ENCODE results near the gene PLA2G4E. TPM values are rescaled to one million over a fixed set of nuclear protein-coding genes. Genes with fewer than 3 reads are reported as not detected.

Gene PLA2G4E
- total RNA-seq, 1 experiment from 2014 or later: not detected

DNA sequence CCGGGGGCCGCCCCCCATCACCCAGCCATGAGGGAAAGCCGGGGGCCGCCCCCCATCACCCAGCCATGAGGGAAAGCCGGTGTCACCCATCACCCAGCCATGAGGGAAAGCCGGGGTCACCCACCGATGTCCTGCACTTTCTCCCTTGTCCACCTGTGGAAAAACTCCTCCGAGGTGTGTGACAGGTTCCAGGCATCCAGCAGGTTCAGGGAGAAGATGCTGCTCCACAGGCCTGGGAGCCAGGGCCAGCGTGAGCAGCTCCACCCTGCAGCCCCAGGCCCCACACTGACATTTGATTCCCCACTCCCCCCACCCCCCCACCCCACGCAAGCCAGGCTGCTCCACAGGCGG lies 32.9 kb downstream of the PLA2G4E start:
- no peaks in the 10 kb centered on the region for H4K20me1 ChIP-seq (ENCODE audit: insufficient read depth)
- no peaks in the 10 kb centered on the region for H3K9me2 ChIP-seq (ENCODE audit: insufficient read depth)
- CTCF ChIA-PET: interaction anchor here (1.4 kb wide), 1 partner anchor 69 kb away, joined by 3 read pairs; no protein-coding TSS in a partner anchor
- H3K36me3 ChIP-seq (ENCODE audit: low read depth): no peaks in the 10 kb centered on the region
- H3K9me3 ChIP-seq (ENCODE audit: insufficient read depth, low read depth): no peaks in the 10 kb centered on the region
- H3K4me2 ChIP-seq: no peak overlapping the region
- no peak overlapping the region for H3K4me3 ChIP-seq
- H3F3A ChIP-seq (ENCODE audit: insufficient read depth, low read depth): no peaks in the 10 kb centered on the region
- BruUV-seq (replicated peaks): no TSS peak
- POLR2A ChIA-PET (ENCODE audit: unreplicated experiment): no interaction called here
- H3K27ac ChIP-seq: no peak overlapping the region
- no peak for DNase-seq
- TF ChIP-seq EZH2 (IDR thresholded peaks at IDR 0.05; ENCODE audit: low read depth): no peak
- TF ChIP-seq, protein P1, sequence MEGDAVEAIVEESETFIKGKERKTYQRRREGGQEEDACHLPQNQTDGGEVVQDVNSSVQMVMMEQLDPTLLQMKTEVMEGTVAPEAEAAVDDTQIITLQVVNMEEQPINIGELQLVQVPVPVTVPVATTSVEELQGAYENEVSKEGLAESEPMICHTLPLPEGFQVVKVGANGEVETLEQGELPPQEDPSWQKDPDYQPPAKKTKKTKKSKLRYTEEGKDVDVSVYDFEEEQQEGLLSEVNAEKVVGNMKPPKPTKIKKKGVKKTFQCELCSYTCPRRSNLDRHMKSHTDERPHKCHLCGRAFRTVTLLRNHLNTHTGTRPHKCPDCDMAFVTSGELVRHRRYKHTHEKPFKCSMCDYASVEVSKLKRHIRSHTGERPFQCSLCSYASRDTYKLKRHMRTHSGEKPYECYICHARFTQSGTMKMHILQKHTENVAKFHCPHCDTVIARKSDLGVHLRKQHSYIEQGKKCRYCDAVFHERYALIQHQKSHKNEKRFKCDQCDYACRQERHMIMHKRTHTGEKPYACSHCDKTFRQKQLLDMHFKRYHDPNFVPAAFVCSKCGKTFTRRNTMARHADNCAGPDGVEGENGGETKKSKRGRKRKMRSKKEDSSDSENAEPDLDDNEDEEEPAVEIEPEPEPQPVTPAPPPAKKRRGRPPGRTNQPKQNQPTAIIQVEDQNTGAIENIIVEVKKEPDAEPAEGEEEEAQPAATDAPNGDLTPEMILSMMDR (conservative IDR thresholded peaks at IDR 0.05): no peak
- H3K79me2 ChIP-seq (ENCODE audit: low read depth): no peaks in the 10 kb centered on the region
- H3K27me3 ChIP-seq (ENCODE audit: insufficient read depth, low read depth): no peaks in the 10 kb centered on the region
- intact Hi-C loops (cut with micrococcal nuclease; ENCODE audit: unreplicated experiment): no loop called here
- no peaks in the 10 kb centered on the region for H3K4me1 ChIP-seq (replicated peaks; ENCODE audit: insufficient read depth)
- no peak overlapping the region for H2AFZ ChIP-seq

DNA sequence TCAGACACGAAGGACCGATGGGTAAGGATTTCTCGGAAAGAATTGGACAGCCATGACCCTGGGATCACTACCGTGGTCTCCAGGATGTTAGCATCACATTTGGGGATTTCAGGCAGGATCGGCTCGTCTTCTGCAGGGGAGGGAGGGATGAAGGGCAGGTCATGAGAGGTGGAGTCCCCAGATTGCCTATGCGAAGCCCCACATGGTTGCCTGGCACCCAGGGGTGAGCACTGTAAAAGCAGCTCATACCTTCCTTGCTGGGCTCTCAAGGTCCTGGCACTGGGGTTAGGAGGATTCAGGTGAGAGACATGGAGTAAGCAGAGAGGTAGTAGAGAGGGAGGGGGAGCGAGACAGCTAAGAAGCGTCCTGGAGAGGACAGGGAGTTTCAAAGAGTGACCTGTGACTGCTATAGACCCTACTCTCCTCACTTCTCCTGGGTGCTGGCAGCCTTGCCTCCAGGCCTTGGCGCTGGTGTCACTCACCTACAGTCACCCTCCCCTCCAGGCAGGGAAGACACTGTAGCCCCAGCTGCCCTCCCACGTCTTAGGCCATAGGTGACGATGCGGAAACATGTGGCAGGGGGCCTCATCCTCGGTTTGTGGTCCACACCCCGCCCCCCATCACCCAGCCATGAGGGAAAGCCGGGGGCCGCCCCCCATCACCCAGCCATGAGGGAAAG lies 33.5 kb downstream of the PLA2G4E start:
- intact Hi-C loops (cut with micrococcal nuclease; ENCODE audit: unreplicated experiment): no loop called here
- Histone ChIP-seq H3K4me1 (replicated peaks; ENCODE audit: insufficient read depth) (no peaks in the 10 kb centered on the region), H3K4me3 (no peak overlapping the region), H3K9me3 (ENCODE audit: insufficient read depth, low read depth) (no peaks in the 10 kb centered on the region), H3K27me3 (ENCODE audit: insufficient read depth, low read depth) (no peaks in the 10 kb centered on the region), H3K9me2 (ENCODE audit: insufficient read depth) (no peaks in the 10 kb centered on the region), H3K79me2 (ENCODE audit: low read depth) (no peaks in the 10 kb centered on the region), H3K4me2 (no peak overlapping the region), H2AFZ (no peak overlapping the region), H3F3A (ENCODE audit: insufficient read depth, low read depth) (no peaks in the 10 kb centered on the region), H4K20me1 (ENCODE audit: insufficient read depth) (no peaks in the 10 kb centered on the region), H3K36me3 (ENCODE audit: low read depth) (no peaks in the 10 kb centered on the region), H3K27ac (no peak overlapping the region)
- TF ChIP-seq EZH2 (IDR thresholded peaks at IDR 0.05; ENCODE audit: low read depth): no peak
- TF ChIP-seq, protein P1 (conservative IDR thresholded peaks at IDR 0.05): no peak
- no TSS peak for BruUV-seq (replicated peaks)
- ChIA-PET POLR2A (ENCODE audit: unreplicated experiment) (no interaction called here), CTCF (interaction anchor here (1.4 kb wide), 1 partner anchor 70 kb away, joined by 3 read pairs; no protein-coding TSS in a partner anchor)
- no peak for DNase-seq

DNA sequence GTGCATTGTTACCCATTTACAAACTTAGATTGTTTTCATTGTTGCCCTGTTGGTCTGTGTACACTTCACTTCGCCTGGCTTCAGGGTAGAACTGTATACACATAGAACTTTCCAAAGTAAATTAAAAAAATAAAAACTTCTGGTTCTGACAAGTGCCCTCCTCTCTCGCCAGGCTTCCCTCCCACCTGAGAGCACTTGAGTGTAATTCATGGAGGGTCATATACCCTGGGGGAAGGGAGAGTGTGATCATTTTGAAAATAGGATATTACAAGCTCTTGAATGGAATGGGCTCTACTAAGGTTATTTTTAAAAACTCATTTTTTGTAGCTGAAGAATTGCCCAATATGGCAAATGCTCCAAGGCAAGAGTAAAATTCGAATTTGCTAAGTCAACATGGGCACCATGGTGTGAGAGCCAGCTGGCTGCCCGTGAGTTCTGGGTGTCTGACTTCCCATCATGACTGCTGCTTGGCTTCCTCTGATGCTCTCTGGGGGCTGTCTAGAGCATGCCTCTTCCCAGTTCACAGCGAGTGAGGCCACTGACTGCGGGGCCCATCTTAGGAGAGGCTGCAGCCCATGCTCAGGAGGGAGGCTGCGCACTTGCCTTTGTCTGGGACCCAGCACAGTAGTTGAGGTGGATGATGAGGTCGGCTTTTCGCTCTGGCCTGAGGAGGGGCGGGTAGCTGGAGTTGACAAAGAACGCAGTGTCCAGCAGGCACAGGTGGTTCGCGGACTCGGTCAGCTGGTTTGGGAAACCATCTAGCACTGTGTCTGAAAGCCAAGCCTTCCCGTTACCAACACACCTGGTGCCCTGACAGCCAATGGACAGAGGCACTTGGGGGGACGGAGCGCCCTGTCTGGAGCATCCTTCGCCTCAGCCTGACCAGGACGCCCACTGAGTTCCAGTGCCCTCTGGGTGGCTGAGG lies 35.3 kb downstream of the PLA2G4E start:
- intact Hi-C loops (cut with micrococcal nuclease; ENCODE audit: unreplicated experiment): no loop called here
- Histone ChIP-seq H3K27ac (no peak overlapping the region), H3K4me3 (no peak overlapping the region), H3K4me2 (no peak overlapping the region), H3K79me2 (ENCODE audit: low read depth) (no peaks in the 10 kb centered on the region), H3K9me2 (ENCODE audit: insufficient read depth) (no peaks in the 10 kb centered on the region), H3F3A (ENCODE audit: insufficient read depth, low read depth) (no peaks in the 10 kb centered on the region), H3K27me3 (ENCODE audit: insufficient read depth, low read depth) (no peaks in the 10 kb centered on the region), H3K9me3 (ENCODE audit: insufficient read depth, low read depth) (no peaks in the 10 kb centered on the region), H3K4me1 (replicated peaks; ENCODE audit: insufficient read depth) (no peaks in the 10 kb centered on the region), H4K20me1 (ENCODE audit: insufficient read depth) (no peaks in the 10 kb centered on the region), H2AFZ (no peak overlapping the region), H3K36me3 (ENCODE audit: low read depth) (no peaks in the 10 kb centered on the region)
- TF ChIP-seq, protein P1 (conservative IDR thresholded peaks at IDR 0.05): no peak
- TF ChIP-seq EZH2 (IDR thresholded peaks at IDR 0.05; ENCODE audit: low read depth): no peak
- no peak for DNase-seq
- ChIA-PET POLR2A (ENCODE audit: unreplicated experiment) (interaction anchor here (0.7 kb wide), 1 partner anchor 24 kb away, joined by 3 read pairs; no protein-coding TSS in a partner anchor), CTCF (interaction anchor here (0.6 kb wide), 1 partner anchor 153 kb away, joined by 4 read pairs; no protein-coding TSS in a partner anchor)
- no TSS peak for BruUV-seq (replicated peaks)

All from PC-9 (cell line).